CD4-positive, alpha-beta T cell treated with Interleukin-2 at 100 ng/mL for 4 hours (primary cell): ENCODE data around the gene CYP2J2.
"Not testable (repeated sequence)": the region's sequence is repeated elsewhere in the genome, so short reads cannot be mapped to it uniquely, and the experiment has no call there.

Experiments
- DNase-seq: peaks from one replicate; pipeline ENCODE4 v3.0.0-alpha.2; 2020; ENCODE audit warnings: low spot score

Gene CYP2J2

GRCh38 chr1:59917785-59918180 lies 8.8 kb downstream of the CYP2J2 start:
- DNase-seq: no peak

DNA sequence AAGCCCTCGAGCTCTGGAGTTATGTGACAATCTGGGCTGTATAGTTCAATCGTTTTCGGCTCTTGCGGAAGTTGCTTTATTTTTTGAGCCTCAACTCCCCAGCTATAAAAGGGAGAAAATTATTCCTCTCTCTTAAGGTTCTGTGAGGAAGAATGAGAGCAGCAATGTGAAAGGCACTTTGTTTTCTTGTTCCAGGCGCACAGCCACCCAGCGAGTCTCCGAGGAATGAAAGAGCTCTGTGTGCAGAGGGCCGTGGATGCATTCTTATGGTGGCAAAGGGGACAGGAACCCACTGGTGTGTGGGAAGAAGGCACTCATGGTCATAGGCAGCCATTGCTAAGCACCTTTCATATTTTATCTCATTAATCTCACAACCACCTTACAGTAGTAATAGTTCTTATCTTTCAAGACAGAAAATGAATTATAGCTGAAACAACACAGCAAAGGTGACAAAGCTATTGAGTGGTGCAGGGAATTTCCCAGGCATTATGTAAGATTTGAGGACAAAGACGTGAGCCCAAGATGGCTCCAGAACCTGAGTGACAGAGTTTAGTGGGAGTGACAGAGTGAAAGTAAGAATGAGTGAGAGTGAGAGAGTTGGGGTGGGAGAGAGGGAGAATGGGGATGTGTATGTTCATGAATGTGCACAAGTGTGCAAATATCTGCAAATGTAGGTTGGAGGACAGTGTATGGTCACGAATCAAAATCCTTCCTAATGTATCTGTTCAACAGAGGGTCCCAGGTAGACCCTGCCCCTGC lies 9.4 kb downstream of the CYP2J2 start:
- DNase-seq: no peak

DNA sequence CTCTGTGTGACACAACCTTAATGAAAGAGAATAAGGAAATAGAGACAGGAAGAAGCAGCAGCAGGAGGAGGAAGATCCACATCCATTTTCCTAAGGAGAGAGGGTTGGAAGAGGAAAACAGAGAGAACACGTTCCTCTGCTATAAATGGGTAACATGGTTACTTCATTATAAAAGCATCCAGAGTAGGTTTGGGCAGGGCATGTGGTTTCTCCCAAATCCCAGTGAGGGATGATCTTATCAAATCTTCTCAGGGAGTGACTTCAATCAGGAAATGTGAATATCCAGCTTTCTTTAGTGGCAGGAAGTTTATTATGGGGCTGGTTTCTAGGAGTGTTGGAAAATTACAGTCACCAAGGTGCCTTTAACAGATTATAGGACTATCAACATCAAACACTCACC lies 11.1 kb downstream of the CYP2J2 start:
- DNase-seq: no peak

GRCh38 chr1:59914791-59915286 lies 11.7 kb downstream of the CYP2J2 start:
- DNase-seq: not testable (repeated sequence)

DNA sequence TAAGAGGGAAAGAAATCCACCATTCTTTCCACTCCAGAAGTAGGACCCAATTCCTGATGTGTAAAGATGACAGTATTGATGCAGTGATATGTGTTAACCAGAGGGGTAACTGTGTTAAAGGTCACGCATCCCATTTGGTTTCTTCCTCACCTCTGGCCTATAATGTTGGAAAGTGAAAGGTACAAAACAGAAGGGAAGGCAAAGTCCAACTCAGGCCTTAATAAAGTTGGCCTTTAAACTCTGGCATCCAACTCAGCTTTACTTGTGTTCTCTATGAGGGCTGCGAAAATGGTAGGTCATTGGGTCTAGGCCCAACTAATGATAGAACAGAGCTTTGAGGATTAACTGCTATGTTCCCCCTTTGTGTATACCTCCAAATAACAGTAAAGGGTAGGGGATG lies 17.9 kb downstream of the CYP2J2 start:
- no peak for DNase-seq

DNA sequence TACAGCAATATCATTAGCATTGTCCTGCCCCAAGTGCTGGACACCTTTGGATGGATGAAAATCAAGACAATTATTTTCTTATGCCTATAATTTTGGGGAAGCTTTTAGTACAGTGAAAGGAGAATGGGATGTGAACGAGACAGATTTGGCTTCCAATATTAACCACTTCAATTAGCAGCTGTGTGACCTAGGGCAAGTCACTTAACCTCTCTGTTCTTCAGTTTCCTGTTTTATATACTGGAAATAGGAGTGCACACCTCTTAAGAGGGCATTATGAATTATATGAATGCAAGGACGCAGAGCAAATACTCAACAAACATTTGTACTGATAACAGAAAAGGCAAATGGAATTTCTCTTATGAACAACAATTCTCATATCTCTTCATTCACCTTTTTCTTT lies 18.5 kb downstream of the CYP2J2 start:
- DNase-seq: no peak

GRCh38 chr1:59906931-59907330 lies 19.6 kb downstream of the CYP2J2 start:
- no peak for DNase-seq

- DNase-seq: no peak
Observed at GRCh38 chr1:59903141-59903754, 23.3 kb downstream of the CYP2J2 start.

- no peak for DNase-seq
Observed at GRCh38 chr1:59901770-59902388, 24.7 kb downstream of the CYP2J2 start.

- no peak for DNase-seq
Observed at GRCh38 chr1:59900640-59901039, 25.9 kb downstream of the CYP2J2 start.

GRCh38 chr1:59898927-59899326 lies 27.6 kb downstream of the CYP2J2 start:
- no peak for DNase-seq

DNA sequence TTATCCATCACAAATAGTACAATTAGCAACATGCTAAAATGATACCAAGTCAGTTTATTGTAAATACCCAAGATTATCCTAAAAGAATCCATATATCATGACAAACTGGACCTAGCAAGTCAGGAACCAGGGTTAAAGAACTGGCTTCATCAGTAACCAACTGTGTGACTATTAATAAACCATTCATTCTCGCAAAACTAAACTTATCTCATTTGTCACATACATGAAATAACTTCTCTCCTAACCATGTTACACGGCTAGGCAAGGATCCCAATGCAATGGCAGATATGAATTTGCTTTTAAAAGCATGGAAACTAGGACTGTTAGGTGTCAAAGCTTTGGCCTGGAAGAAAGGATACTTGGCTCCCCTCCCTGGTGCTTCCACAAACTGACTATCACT lies 29.4 kb downstream of the CYP2J2 start:
- DNase-seq: no peak

DNA sequence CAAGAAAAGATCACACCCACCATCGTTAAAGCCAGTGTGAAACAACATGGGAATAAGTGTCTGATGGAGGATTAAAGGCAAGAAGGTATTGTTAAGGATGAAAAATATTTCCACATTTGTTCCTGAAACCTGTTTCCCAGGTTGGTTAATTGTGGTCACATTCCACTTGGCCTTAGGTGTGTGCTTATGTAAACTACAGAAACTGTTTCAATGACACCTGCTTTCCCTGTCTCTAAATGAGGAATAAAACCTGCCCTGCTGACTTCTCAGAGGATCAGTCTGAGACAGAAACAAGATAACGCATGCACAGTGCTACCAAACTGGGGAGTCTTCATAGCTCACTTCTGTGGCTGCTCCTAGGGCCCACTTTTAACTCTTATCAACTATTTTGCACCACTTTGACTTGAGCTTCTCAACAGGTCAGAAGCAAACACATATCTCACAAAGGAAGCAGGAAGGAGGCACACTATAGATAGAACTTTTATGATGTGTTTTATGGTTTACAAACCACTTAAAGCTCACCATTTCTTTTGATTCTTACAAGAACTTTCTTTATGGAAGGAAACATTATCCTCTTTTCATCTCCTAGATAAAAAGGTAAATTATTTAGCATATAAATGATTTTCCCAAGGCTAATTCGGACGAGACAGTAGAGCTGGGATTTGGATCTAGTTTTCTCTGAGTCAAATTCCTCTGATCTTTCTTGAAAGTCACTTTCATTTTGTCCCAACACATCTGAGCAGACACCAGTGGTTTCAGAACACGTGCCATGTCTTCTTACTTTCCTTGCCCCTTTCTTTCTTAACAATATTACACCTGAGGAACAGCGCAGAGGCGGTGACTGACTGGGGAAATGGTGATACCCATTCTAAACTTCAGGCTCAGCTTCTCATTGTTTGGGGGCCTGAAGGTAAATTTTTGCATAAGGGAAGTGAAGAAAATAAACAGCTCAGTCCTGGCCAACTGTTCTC lies 33.4 kb downstream of the CYP2J2 start:
- DNase-seq: no peak

- DNase-seq: no peak
Observed at GRCh38 chr1:59885160-59885832, 41.3 kb downstream of the CYP2J2 start.

DNA sequence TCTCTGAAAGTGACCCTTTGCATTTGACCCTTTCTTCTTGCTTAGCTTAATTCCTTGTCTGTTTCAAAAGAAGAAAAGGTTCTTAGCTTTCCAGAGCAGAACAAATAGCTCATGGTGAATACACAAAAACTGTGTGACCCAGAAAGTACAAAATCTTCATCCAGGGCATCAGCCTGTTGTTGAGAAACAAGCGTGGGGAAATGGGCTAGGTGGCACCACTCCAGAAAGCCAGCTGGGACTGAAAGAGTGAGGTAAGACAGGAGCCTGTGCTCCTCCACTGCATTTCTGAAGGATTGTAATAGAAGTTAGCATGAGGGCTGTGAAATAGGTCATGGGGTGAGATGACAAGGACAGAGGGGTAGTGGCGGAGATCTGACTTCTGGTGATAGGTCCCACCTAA lies 45.8 kb downstream of the CYP2J2 start:
- no peak for DNase-seq

DNA sequence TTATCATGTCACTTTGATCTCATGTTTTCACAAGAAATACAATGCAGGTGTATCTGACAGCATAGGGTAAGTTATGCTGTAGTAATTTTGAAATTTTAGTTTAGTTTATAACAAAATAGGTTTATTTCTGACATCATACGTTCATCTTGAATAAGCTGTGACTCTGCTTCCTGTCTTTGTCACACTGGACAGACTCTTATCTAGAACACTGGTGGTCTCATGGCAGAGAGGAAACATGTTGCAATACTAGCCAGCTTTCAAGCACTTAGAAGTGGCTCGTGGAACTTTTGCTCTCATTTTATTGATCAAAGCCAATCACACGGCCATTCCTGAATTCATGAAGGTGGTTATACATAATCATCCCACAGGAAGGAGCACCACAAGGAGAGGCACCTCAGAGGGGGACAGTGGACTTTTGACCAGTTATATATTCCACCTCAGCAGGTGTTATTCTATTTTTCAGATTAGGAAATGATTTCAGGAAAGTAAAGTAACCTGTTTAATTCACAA lies 46.5 kb downstream of the CYP2J2 start:
- no peak for DNase-seq

DNA sequence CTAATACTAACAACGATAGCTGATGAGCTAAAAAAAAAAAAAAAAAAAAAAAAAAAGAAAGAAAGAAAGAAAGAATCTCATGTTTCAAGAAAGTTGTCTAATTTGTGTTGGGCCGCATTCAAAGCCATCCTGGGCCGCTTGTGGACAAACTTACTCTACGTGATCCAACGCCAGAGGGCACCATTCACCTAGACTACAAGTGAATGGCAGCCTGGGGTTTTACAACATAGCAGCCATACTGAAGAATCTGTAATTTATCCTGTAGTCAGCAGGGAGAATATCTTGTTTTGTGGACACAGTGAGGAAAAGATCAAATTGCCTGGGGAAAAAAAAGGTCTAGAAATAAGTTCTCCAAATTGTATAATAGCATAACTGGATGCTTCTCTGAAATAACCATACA lies 47.0 kb downstream of the CYP2J2 start:
- DNase-seq: peak; percentile 28

DNA sequence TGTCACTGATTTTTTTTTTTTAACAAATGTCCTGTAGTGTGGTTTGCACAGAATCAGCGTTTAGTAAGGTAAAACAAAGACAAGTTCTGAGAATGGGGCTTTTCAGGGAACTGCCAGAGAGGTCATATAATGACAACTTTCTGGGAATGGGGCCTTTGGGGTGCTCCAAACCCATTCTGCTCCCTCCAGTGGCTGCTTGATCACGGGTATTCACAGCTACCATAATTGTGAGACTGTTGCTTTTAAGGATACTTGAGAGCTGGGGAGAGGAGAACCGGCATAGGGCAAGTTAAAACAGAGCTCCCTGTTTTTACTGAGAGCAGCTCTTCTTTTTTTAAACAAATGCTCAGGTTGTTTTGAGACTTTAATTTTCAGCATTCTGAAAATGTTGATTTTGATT lies 48.2 kb downstream of the CYP2J2 start:
- DNase-seq: no peak

DNA sequence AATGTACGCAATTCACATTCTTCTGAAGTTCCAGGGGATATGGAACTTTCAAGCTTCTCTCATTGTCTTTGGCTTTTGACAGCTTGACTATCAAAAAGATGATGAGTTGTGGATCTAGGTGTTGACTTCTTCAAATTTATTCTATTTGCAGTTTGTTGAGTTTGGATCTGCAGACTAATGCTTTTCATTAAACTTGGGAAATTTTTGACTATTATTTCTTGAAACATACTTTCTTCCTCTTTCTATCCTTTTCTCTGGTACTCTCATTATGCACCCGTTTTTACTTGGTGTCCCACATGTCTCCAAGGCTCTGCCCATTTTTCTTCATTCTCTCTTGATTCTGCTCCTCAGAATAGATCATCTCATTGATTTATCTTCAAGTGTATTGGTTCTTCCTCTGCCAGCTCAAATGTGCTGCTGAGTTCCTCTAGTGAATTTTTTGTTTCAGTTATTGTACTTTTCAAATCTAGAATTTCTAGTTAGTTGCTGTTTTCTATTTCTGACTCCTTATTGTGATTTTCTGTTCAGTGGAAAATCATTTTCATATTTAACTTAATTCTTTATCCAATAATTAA lies 49.4 kb downstream of the CYP2J2 start:
- DNase-seq: no peak

- no peak for DNase-seq
Observed at GRCh38 chr1:59871746-59872145, 54.8 kb downstream of the CYP2J2 start.

DNA sequence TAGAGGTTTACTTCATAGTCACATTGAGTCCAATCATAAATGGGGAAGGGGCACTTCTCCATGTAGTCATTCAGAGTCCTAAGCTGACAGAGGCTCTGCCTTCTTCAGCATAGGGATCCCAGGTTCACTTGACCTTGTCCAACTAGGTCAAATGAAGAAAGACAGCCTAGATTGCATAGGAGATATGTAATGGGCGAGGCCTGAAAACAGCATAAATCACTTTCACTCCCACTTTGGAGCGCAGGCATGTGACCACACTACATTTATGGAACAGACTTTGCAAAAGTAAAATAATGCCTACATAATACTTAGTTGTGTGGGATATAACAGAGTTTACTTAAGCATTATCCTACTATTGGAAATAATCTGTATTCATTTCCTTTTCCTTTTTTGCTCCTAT lies 60.1 kb downstream of the CYP2J2 start:
- DNase-seq: no peak
